Mucosa of rectum (tissue), 2 donors: ENCODE data around the gene SOD3.

Experiments
- H3K27ac ChIP-seq, 2 donors: one replicate each; pipeline ENCODE4 v1.7.0; 2013; ENCODE audit warnings: inconsistent platforms in 2 of 2, low read depth in 2 of 2, low read length in 2 of 2
- H3K27me3 ChIP-seq, 2 donors: one replicate each; pipeline ENCODE4 v1.7.0; 2013; ENCODE audit warnings: low read length in 2 of 2; ENCODE audit not compliant: control insufficient read depth in 2 of 2, insufficient read depth in 2 of 2
- H3K36me3 ChIP-seq, 2 donors: one replicate each; pipeline ENCODE4 v1.7.0; 2013; ENCODE audit warnings: low read length in 2 of 2; ENCODE audit not compliant: control insufficient read depth in 2 of 2, insufficient read depth in 2 of 2
- H3K4me1 ChIP-seq, 2 donors: one replicate each; pipeline ENCODE4 v1.7.0; 2013; ENCODE audit warnings: low read length in 2 of 2, mild to moderate bottlenecking in 1 of 2; ENCODE audit not compliant: control insufficient read depth in 2 of 2, insufficient read depth in 2 of 2
- H3K4me3 ChIP-seq, 2 donors: one replicate each; pipeline ENCODE4 v1.7.0; 2013; ENCODE audit warnings: low read length in 2 of 2
- H3K9ac ChIP-seq, 2 donors: one replicate each; pipeline ENCODE4 v1.7.0; 2013; ENCODE audit warnings: low read length in 2 of 2, low read depth in 1 of 2, mild to moderate bottlenecking in 1 of 2
- H3K9me3 ChIP-seq, 2 donors: one replicate each; pipeline ENCODE4 v1.7.0; 2013; ENCODE audit warnings: low read length in 2 of 2; ENCODE audit not compliant: control insufficient read depth in 2 of 2
- donor health status: healthy.
- donor health status: Normal muscosa, but diverticular disease.

The SOD3 gene

DNA sequence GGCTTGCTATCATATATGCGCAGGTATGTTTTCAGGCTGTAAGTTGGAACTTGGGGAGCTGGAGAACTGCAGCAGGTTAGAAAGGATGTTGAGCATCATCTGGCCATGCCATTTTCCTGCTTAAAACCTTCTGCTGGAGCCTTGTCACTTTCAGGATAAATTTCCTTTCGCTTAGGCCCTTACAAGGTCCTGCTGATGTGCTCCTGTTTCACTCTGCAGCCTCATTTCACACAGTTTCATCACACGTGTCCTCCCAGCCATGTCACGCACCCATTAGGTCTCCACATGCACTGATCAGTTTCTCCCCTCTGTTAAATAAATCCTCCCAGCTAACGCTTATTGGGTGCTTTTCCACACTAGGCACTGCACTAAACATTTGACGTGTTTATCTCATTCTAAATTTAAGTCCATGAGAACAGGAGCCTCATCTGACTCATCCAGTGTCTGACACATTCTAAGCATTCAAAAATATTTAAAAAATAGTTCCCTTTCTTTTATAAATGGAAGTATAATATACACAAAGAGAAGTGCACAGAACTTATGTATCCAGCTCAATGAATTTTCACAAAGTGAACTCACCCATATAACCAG lies 14.5 kb downstream of the SOD3 start:
- H3K27ac ChIP-seq: no peak overlapping the region
- no peaks in the 10 kb centered on the region for H3K27me3 ChIP-seq
- no peaks in the 10 kb centered on the region for H3K36me3 ChIP-seq
- no peak overlapping the region for H3K4me3 ChIP-seq
- H3K9me3 ChIP-seq: no peaks in the 10 kb centered on the region
- peaks cover 0 to 6% of the 10 kb centered on the region in 2 donors for H3K4me1 ChIP-seq
- H3K9ac ChIP-seq: no peak overlapping the region

DNA sequence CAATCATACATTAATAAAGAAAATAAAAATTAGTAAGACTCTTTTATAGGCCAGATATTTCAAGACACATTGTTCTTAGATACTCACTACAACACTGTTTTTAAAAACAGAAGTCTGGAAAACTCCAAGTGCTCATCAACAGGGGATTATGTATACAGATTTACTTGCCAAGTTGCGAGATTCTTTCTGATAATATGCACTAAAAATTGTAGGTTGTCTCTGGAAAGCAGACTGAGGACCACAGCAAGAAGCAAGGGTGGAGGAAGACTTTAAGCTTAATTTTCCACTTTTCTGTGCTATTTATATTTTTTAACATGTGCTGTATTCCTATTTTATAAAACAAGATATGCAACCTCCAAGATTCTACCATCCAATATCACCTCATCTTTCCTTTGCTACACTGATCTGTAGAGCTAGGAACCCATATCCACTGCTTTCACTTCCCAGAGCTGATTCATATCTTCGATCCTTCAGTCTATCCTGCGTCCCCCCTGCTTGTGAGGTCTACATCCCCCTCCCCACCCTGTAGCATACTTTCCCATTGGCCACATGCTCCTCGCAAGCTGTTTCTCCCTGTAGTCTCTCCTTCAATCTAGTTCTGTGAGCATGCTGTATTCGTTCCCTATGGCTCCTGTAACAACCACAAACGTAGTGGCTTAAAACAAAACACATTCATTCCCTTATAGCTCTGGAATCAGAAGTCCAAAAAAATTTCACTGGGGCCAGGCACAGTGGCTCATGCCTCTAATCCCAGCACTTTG lies 15.7 kb downstream of the SOD3 start:
- H3K9me3 ChIP-seq: no peaks in the 10 kb centered on the region
- peaks cover 0 to 6% of the 10 kb centered on the region in 2 donors for H3K4me1 ChIP-seq
- H3K9ac ChIP-seq: no peak overlapping the region
- no peak overlapping the region for H3K27ac ChIP-seq
- H3K36me3 ChIP-seq: no peaks in the 10 kb centered on the region
- H3K27me3 ChIP-seq: no peaks in the 10 kb centered on the region
- H3K4me3 ChIP-seq: no peak overlapping the region

DNA sequence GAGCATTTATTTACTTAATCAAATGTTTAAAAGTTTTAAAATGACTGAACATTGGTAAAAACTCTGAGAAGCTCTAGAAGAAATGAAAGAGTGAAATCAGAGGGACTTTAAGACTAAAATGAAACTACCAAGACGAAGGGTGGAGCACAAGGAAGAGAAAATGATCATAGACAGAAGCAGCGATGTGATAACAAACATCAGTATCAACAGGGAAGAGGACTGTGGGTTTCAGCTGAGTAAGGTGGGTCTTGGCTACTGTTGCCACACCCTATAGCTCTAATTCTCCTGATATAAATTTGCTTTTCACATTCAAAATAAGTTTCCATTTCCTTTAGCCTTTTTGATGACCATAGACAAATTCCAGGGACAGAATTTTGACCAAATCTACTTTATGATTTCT lies 18.4 kb downstream of the SOD3 start:
- H3K9ac ChIP-seq: no peak overlapping the region
- H3K4me3 ChIP-seq: no peak overlapping the region
- H3K27me3 ChIP-seq: no peaks in the 10 kb centered on the region
- no peaks in the 10 kb centered on the region for H3K9me3 ChIP-seq
- peaks cover 8 to 11% of the 10 kb centered on the region in 2 donors for H3K36me3 ChIP-seq
- no peak overlapping the region for H3K27ac ChIP-seq
- H3K4me1 ChIP-seq: peaks cover 0 to 6% of the 10 kb centered on the region in 2 donors

DNA sequence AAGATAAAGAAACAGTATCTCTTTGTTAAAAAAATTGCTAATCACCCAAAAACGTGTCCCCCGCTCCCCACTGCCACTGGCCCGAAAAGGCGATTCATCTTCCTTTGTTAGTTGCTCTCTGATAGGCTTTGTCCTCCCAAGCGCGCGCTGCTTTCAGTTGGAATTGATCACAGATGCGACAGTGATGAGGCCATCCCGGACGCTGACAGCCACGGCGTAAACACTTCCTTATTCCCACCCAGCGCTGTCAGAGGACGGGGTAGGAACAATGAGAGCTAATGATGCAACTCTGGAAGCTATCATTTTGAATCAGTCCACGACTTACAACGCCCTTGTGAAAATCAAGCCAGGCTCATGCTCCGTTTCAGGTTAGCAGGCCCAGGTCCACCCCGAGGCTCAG lies 21.4 kb downstream of the SOD3 start:
- Histone ChIP-seq H3K4me3 (no peak overlapping the region), H3K9ac (no peak overlapping the region), H3K27ac (no peak overlapping the region), H3K4me1 (no peaks in the 10 kb centered on the region), H3K36me3 (peaks cover 8 to 21% of the 10 kb centered on the region in 2 donors), H3K9me3 (no peaks in the 10 kb centered on the region), H3K27me3 (no peaks in the 10 kb centered on the region)

DNA sequence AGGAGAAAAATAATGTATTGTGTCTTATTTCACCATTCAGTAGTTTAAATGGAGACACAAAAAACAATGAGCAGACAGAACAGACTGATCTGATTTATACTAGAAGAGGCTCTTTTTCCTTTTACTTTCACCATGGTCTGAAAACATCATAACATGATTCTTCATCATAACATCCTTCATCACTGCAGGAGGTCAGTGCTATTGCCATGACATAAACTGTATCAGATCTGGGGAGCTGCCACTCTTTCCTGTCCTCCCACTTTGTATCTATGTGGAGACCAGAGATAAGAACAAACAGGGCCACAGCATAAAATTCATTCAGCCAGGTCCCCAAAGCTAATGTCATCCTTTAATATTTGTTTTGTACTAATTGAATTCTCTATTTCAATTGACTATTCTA lies 25.2 kb downstream of the SOD3 start:
- Histone ChIP-seq H3K9me3 (no peaks in the 10 kb centered on the region), H3K27me3 (no peaks in the 10 kb centered on the region), H3K4me1 (no peaks in the 10 kb centered on the region), H3K36me3 (peaks cover 8 to 21% of the 10 kb centered on the region in 2 donors), H3K27ac (no peak overlapping the region), H3K4me3 (no peak overlapping the region), H3K9ac (no peak overlapping the region)

DNA sequence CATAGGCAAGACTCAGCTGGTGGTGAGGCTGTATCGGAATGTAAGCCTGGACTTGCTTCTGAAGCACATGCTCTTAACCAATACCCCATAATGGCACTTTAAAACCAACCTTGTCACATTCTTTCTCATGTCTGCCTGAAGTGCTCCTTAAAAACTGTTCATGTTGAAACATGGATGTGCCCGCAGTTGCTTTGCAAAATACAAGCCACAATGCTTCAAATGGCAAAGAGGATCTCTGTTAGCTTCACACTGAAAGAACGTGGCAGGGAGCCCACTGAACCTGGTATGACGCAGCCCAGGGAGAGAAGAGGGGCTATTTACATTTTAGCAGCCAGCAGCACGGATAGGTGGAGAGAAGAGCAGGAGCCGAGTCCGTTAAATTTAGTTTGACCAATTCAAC lies 29.3 kb downstream of the SOD3 start:
- Histone ChIP-seq H3K9me3 (no peaks in the 10 kb centered on the region), H3K27ac (no peak overlapping the region), H3K4me1 (no peaks in the 10 kb centered on the region), H3K36me3 (peaks cover under 1 to 8% of the 10 kb centered on the region in 2 donors), H3K27me3 (no peaks in the 10 kb centered on the region), H3K9ac (no peak overlapping the region), H3K4me3 (no peak overlapping the region)

DNA sequence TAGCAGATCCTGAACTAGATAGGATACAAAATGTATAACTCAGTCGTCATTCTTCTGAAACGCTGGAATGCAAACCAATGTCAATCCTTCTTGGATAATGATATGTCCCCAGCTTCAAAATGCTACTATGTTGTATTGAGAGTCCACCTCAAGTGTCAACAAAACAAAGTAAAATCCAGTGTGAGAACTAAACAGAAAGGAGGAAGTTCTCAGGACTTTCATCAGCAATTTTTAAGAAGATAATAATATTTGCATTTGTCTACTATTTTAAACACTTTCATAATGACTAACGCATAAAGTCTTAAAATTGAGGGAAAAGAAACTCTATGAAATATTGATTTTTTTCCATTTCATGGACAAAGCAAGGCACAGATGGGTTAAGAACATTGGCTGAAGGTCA lies 36.3 kb downstream of the SOD3 start:
- no peak overlapping the region for H3K27ac ChIP-seq
- no peak overlapping the region for H3K4me3 ChIP-seq
- H3K4me1 ChIP-seq: no peaks in the 10 kb centered on the region
- no peaks in the 10 kb centered on the region for H3K9me3 ChIP-seq
- H3K27me3 ChIP-seq: no peaks in the 10 kb centered on the region
- no peak overlapping the region for H3K9ac ChIP-seq
- peaks cover 6 to 15% of the 10 kb centered on the region in 2 donors for H3K36me3 ChIP-seq

DNA sequence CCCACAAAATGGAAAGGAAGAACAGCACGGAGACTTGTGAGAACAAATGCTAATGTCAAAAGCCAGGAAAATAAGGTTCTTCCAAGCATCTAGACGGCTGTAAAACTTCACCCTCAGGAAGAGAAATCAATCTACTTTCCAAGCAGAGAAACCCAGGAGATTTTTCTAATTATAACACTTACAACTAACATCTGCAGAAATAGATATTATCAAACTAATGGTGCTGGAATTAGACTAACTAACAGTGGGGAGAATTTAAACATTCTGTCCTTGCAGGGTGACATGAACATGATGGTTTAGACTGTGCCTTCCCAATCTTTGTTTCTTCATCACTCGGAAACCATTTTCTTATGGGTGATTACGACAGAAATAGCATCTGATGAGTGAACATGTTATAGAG lies 40.3 kb downstream of the SOD3 start:
- Histone ChIP-seq H3K4me3 (no peak overlapping the region), H3K36me3 (peaks cover 6 to 12% of the 10 kb centered on the region in 2 donors), H3K9me3 (no peaks in the 10 kb centered on the region), H3K27me3 (no peaks in the 10 kb centered on the region), H3K4me1 (no peaks in the 10 kb centered on the region), H3K27ac (no peak overlapping the region), H3K9ac (no peak overlapping the region)

DNA sequence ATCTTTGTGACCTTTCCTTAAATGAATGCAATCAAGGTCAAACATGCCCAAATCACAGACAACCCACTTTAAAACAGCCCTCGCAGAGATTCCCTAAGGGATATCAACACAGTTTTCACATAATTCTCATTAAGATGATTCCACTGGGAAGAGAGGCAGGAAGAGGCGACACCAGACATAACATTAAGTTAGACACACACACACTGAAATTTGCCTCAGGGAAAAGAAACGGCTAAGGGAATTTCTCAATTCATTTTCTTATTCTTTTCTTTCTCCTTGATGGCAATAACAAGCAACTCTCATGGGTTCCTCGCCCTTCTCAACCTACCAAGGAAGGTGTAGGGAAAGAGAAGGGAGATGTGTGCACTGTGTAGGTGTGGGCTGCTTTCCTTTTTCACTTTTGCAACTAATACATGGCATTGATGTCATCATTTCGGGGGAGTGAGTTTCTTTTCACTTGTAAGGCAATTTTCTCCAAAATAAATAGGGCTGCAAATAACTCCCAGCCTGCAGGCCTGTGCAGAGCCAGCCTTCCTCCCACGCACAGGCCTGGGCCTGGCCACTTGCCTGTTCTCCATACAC lies 41.4 kb downstream of the SOD3 start:
- Histone ChIP-seq H3K27ac (no peak overlapping the region), H3K9ac (no peak overlapping the region), H3K36me3 (peaks cover 6% of the 10 kb centered on the region in 2 donors), H3K4me1 (peaks cover 0 to under 1% of the 10 kb centered on the region in 2 donors), H3K27me3 (no peaks in the 10 kb centered on the region), H3K4me3 (no peak overlapping the region), H3K9me3 (no peaks in the 10 kb centered on the region)

DNA sequence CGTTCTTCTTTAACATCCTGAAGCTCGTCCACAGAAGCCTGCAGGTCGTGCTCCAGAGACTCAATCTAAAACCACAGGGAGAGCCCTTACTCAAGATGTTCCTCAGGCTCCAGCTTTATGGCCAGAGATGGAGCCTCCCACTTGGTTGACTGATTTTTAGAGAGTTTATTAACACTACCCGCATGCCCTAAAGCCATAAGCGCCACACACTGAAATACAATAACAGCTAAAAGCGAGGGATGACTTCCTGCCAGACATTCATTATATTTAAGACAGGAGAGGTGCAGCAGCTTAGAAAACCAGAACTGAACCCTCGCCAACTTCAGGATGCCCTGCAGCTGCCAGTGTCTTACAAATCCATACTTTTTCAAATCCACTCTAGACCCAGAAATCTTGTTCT lies 42.0 kb downstream of the SOD3 start:
- H3K4me1 ChIP-seq: peaks cover 0 to 3% of the 10 kb centered on the region in 2 donors
- no peak overlapping the region for H3K27ac ChIP-seq
- no peak overlapping the region for H3K4me3 ChIP-seq
- peaks cover 6% of the 10 kb centered on the region in 2 donors for H3K36me3 ChIP-seq
- H3K9me3 ChIP-seq: no peaks in the 10 kb centered on the region
- no peak overlapping the region for H3K9ac ChIP-seq
- no peaks in the 10 kb centered on the region for H3K27me3 ChIP-seq
